8988T (cell line): ENCODE results near the gene CLDN22.
"Not testable (repeated sequence)": the region's sequence is repeated elsewhere in the genome, so short reads cannot be mapped to it uniquely, and the experiment has no call there.

Experiments
- DNase-seq: peaks from one replicate; pipeline ENCODE4 v3.0.0; 2011

The CLDN22 gene

GRCh38 chr4:183345261-183345660 is 25.2 kb upstream of the CLDN22 start:
- no peak for DNase-seq

GRCh38 chr4:183344523-183345255 is 24.6 kb upstream of the CLDN22 start:
- no peak for DNase-seq

- DNase-seq, result no peak
Measured at GRCh38 chr4:183343730-183344129, 23.7 kb upstream of the CLDN22 start.

- no peak for DNase-seq
Measured at GRCh38 chr4:183342541-183343533, 22.8 kb upstream of the CLDN22 start.

- no peak for DNase-seq
Measured at GRCh38 chr4:183337833-183338232, 17.8 kb upstream of the CLDN22 start.

GRCh38 chr4:183337349-183337748 is 17.3 kb upstream of the CLDN22 start:
- DNase-seq, result no peak

- no peak for DNase-seq
Measured at GRCh38 chr4:183335369-183335940, 15.4 kb upstream of the CLDN22 start.

- DNase-seq, result no peak
Measured at GRCh38 chr4:183333983-183334382, 13.9 kb upstream of the CLDN22 start.

- no peak for DNase-seq
Measured at GRCh38 chr4:183333202-183333601, 13.1 kb upstream of the CLDN22 start.

- no peak for DNase-seq
Measured at GRCh38 chr4:183332447-183332846, 12.4 kb upstream of the CLDN22 start.

- DNase-seq, result no peak
Measured at GRCh38 chr4:183330841-183331240, 10.8 kb upstream of the CLDN22 start.

GRCh38 chr4:183329954-183330742 is 10.1 kb upstream of the CLDN22 start:
- DNase-seq, result no peak

GRCh38 chr4:183329244-183329643 is 9.2 kb upstream of the CLDN22 start:
- no peak for DNase-seq

GRCh38 chr4:183328832-183329231 is 8.8 kb upstream of the CLDN22 start:
- DNase-seq, result no peak

- DNase-seq, result no peak
Measured at GRCh38 chr4:183327827-183328226, 7.8 kb upstream of the CLDN22 start.

GRCh38 chr4:183326853-183327252 is 6.8 kb upstream of the CLDN22 start:
- no peak for DNase-seq

- DNase-seq, result not testable (repeated sequence)
Measured at GRCh38 chr4:183326387-183326786, 6.3 kb upstream of the CLDN22 start.

GRCh38 chr4:183324619-183325018 is 4.5 kb upstream of the CLDN22 start:
- no peak for DNase-seq

GRCh38 chr4:183324056-183324455 is 4.0 kb upstream of the CLDN22 start:
- not testable (repeated sequence) for DNase-seq

- no peak for DNase-seq
Measured at GRCh38 chr4:183323295-183323694, 3.2 kb upstream of the CLDN22 start.

GRCh38 chr4:183322326-183322725 is 2.2 kb upstream of the CLDN22 start, which contains the start of gene CLDN24:
Gene CLDN24 (minus strand): TSS chr4:183322426. CDS start chr4:183322426, 0 bp downstream.
- DNase-seq, result no peak

- no peak for DNase-seq
Measured at GRCh38 chr4:183321516-183321915, 1.4 kb upstream of the CLDN22 start.

- DNase-seq, result no peak
Measured at GRCh38 chr4:183321079-183321478, 1.0 kb upstream of the CLDN22 start.
